Heart left ventricle (tissue), 16 donors: ENCODE measurements around the gene MAST3. TPM values are rescaled to one million over a fixed set of nuclear protein-coding genes. Genes with fewer than 3 reads are reported as not detected.

Experiments used
- ATAC-seq, 4 donors: fragments of 200-7000 bp; cut with Tn5 transposase; one replicate each; pipeline ENCODE4 v1.9.1; 2020 to 2022; ENCODE audit warnings: moderate library complexity in 4 of 4, mild to moderate bottlenecking in 3 of 4, moderate number of reproducible peaks in 1 of 4
- DNase-seq, 5 donors: peaks; one replicate each; pipeline ENCODE4 v3.0.0-alpha.2; 2020
- H3K27ac ChIP-seq, 12 donors: fragments of 200-600 bp; sonication (generic) in 4 of 12; one replicate each; pipeline versions ENCODE4 v1.5.0 to v1.8.0; 2016 to 2022; ENCODE audit warnings: mild to moderate bottlenecking in 2 of 12
- H3K27me3 ChIP-seq, 9 donors: fragments of 200-600 bp; sonication (generic) in 2 of 9; one replicate each; pipeline versions ENCODE4 v1.5.1 to v1.8.0; 2016 to 2022; ENCODE audit warnings: mild to moderate bottlenecking in 3 of 9
- H3K36me3 ChIP-seq, 9 donors: fragments of 200-600 bp; sonication (generic) in 2 of 9; one replicate each; pipeline versions ENCODE4 v1.5.0 to v1.8.0; 2018 to 2022; ENCODE audit warnings: mild to moderate bottlenecking in 2 of 9
- H3K4me1 ChIP-seq, 12 donors: fragments of 200-600 bp; sonication (generic) in 4 of 12; one replicate each; pipeline versions ENCODE4 v1.5.0 to v1.8.0; 2016 to 2022; ENCODE audit warnings: mild to moderate bottlenecking in 3 of 12
- H3K4me3 ChIP-seq, 12 donors: fragments of 200-600 bp; sonication (generic) in 4 of 12; one replicate each; pipeline versions ENCODE4 v1.5.0 to v1.8.0; 2017 to 2022; ENCODE audit warnings: mild to moderate bottlenecking in 9 of 12, moderate library complexity in 4 of 12
- H3K9me3 ChIP-seq, 12 donors: fragments of 200-600 bp; sonication (generic) in 4 of 12; one replicate each; pipeline versions ENCODE4 v1.5.0 to v1.8.0; 2016 to 2022; ENCODE audit warnings: mild to moderate bottlenecking in 1 of 12
- POLR2A ChIP-seq, 2 donors: fragments of 450-650 bp; IDR thresholded peaks; one replicate each; pipeline ENCODE4 v1.6.1; 2017; ENCODE audit warnings: antibody characterized with exemption in 2 of 2, mild to moderate bottlenecking in 2 of 2, moderate library complexity in 2 of 2
- WGBS, 4 donors: extraction: QIAGEN DNeasy Blood & Tissue Kit in 2 of 4; methylation state at CpG; one replicate each; pipeline versions ENCODE4 v1.1.5 to v1.1.7; 2013 to 2018; 5-methylcytosine and 5-hydroxymethylcytosine counted together
- intact Hi-C, 10 donors: fragments of 100-400 bp; cut with DNase I; formaldehyde crosslinking; loops; one replicate each; pipeline versions ENCODE4 v1.11.1 to v1.14.2; 2022
- polyA plus RNA-seq, 2 donors: library from polyadenylated mRNA; stranded (reverse); fragments of 200-250 nt; gene quantifications; one replicate each; pipeline ENCODE4 v1.2.3, GENCODE V29; 2013
- total RNA-seq, 9 donors: library from RNA; depleted of rRNA in 2 of 9; stranded (reverse); fragments of >200 nt in 2 of 9; fragmentation: NEBNext Ultra II Directional in 3 of 9; extraction: Animal tissue kit (Norgen Biotek cat#: 25700) in 3 of 9; gene quantifications; one replicate each; pipeline versions ENCODE4 v1.1.0 to v1.2.4, GENCODE V29; 2016 to 2023
- TF ChIP-seq, protein P1 (sequence below), 12 donors: fragments of 200-600 bp; sonication (generic) in 4 of 12; IDR thresholded peaks; one replicate each; pipeline versions ENCODE4 v1.5.0 to v1.8.0; 2018 to 2022; ENCODE audit warnings: antibody characterized with exemption in 12 of 12, mild to moderate bottlenecking in 5 of 12
- donor health status: ischemic (EF 13 %, LVEDD 7.1; RV severe dilation, severe dysfunction).
- donor health status: healthy with polysubstance abuse.
- donor health status: DM: no; HTN: yes; CAD: no.
- donor health status: DM: no; HTN: no; CAD: no.
- donor health status: ischemic (EF 25% LVEDD 6.9; RV normal size, moderate dysfunction).
- donor health status: ischemic (EF 25% LVEDD 5.7; RV mildly dilated, moderate dysfunction).
- donor health status: healthy.
- donor health status: DM: yes; HTN: yes; CAD: no.
- donor health status: ischemic (EF 35%, LVEDD 5.7; RV mildly dilated, moderate dysfunction).
- donor health status: nonischemic (EF 11% LVEDD 7.7; RV severe dilation, severe dysfunction).
- donor health status: DM: yes; HTN: yes; CAD: no.
- donor health status: PGD.
- donor health status: ischemic (EF 29% LVEDD 5.4; RV normal size, mild dysfunction).
- donor health status: nonischemic (EF 23%, LVEDD 6.1; RV moderate dilation, normal function).

The MAST3 gene
- total and polyA plus RNA-seq, 11 donors, result 1.5 to 9.8 (median 4.7) TPM

DNA sequence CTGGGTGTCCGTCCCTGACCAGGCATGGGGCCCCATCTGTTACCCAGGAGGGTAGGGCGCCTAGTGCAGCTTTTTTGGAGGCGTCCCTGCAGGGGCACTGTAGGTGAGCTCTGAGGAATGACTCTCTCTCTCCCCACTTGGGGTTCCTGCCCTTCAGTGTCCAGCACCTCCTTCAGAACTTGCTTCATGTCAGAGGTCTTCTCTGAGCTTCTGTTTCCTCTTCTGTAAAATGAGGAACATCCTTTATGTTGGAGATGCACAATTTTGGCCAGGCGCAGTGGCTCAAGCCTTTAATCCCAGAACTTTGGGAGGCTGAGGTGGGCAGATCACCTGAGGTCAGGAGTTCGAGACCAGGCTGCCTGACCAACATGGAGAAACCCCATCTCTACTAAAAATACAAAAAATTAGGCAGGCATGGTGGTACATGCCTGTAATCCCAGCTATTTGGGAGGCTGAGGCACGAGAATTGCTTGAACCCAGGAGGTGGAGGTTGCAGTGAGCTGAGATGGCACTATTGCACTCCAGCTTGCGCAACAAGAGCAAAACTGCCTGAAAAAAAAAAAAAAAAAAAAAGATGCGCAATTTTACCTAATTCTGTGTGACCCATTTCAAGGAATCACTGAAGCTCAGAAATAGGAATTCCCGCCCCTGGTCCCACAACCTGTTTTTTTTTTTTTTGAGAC lies 40.2 kb downstream of the MAST3 start:
- WGBS, 4 donors, result 91 to 96% (median 95%) methylated on average over 8 to 9 of the region's 9 CpGs

DNA sequence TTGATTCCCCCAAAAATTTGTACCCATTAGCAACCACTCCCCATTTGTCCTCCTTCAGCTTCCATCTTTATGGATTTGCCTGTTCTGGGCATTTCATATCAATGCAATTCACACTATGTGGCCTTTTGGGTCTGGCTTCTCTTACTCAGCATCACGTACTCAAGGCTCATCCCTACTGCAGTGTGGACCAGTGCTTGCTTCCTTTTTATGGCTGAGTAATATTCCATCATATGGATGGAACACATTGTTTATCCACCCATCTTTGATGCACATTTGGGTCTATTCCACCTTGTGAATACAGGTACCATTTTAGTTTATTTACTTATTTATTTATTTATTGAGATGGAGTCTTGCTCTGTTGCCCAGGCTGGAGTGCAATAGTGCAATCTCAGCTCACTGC lies 42.9 kb downstream of the MAST3 start:
- H3K9me3 ChIP-seq, result no peaks in the 10 kb centered on the region
- H3K36me3 ChIP-seq, result peaks cover 0 to 90% (median 45%) of the 10 kb centered on the region in 9 donors
- no peak for TF ChIP-seq POLR2A (IDR thresholded peaks at IDR 0.05)
- TF ChIP-seq, protein P1, sequence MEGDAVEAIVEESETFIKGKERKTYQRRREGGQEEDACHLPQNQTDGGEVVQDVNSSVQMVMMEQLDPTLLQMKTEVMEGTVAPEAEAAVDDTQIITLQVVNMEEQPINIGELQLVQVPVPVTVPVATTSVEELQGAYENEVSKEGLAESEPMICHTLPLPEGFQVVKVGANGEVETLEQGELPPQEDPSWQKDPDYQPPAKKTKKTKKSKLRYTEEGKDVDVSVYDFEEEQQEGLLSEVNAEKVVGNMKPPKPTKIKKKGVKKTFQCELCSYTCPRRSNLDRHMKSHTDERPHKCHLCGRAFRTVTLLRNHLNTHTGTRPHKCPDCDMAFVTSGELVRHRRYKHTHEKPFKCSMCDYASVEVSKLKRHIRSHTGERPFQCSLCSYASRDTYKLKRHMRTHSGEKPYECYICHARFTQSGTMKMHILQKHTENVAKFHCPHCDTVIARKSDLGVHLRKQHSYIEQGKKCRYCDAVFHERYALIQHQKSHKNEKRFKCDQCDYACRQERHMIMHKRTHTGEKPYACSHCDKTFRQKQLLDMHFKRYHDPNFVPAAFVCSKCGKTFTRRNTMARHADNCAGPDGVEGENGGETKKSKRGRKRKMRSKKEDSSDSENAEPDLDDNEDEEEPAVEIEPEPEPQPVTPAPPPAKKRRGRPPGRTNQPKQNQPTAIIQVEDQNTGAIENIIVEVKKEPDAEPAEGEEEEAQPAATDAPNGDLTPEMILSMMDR (IDR thresholded peaks at IDR 0.05), result no peak
- no peak overlapping the region for H3K27ac ChIP-seq
- DNase-seq (no peak), ATAC-seq (no peak)
- H3K4me1 ChIP-seq, result no peaks in the 10 kb centered on the region
- intact Hi-C loops, result no loop called here
- H3K27me3 ChIP-seq, result no peaks in the 10 kb centered on the region
- no peak overlapping the region for H3K4me3 ChIP-seq
- 97 to 100% (median 99%) methylated on average over 1 of the region's 1 CpG for WGBS, 4 donors

More for the DNA sequence above, 40.2 kb downstream of the MAST3 start:
- Histone ChIP-seq H3K36me3 (peaks cover 0 to 91% (median 42%) of the 10 kb centered on the region in 9 donors), H3K27me3 (no peaks in the 10 kb centered on the region), H3K9me3 (no peaks in the 10 kb centered on the region), H3K27ac (no peak overlapping the region), H3K4me1 (no peaks in the 10 kb centered on the region), H3K4me3 (no peak overlapping the region)
- ATAC-seq (no peak), DNase-seq (no peak)
- TF ChIP-seq POLR2A (IDR thresholded peaks at IDR 0.05), result no peak
- TF ChIP-seq, protein P1 (IDR thresholded peaks at IDR 0.05), result no peak
- intact Hi-C loops, result no loop called here

DNA sequence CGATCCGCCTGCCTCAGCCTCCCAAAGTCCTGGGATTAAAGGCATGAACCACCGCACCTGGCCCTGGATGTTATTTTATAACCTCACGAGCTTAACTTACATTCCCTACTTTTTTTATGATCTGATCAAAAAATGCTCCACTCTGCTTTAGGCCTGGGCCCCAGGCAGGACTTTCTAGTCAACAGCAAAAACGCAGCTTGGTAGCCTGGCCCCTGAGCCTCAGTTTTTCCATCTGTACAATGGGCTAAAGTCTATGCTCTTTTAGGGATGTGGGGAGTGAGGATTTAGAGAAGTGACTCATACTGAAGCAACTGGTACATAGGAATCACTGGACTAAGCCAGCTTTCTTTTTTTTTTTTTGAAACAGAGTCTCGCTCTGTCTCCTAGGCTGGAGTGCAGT lies 43.5 kb downstream of the MAST3 start:
- ATAC-seq (no peak), DNase-seq (no peak)
- no peaks in the 10 kb centered on the region for H3K4me1 ChIP-seq
- 93 to 95% (median 94%) methylated on average over 6 of the region's 6 CpGs for WGBS, 4 donors
- H3K4me3 ChIP-seq, result no peak overlapping the region
- H3K36me3 ChIP-seq, result peaks cover 0 to 90% (median 51%) of the 10 kb centered on the region in 9 donors
- no peaks in the 10 kb centered on the region for H3K9me3 ChIP-seq
- H3K27me3 ChIP-seq, result no peaks in the 10 kb centered on the region
- H3K27ac ChIP-seq, result no peak overlapping the region
- intact Hi-C loops, result no loop called here
- TF ChIP-seq, protein P1 (IDR thresholded peaks at IDR 0.05), result no peak
- TF ChIP-seq POLR2A (IDR thresholded peaks at IDR 0.05), result no peak

DNA sequence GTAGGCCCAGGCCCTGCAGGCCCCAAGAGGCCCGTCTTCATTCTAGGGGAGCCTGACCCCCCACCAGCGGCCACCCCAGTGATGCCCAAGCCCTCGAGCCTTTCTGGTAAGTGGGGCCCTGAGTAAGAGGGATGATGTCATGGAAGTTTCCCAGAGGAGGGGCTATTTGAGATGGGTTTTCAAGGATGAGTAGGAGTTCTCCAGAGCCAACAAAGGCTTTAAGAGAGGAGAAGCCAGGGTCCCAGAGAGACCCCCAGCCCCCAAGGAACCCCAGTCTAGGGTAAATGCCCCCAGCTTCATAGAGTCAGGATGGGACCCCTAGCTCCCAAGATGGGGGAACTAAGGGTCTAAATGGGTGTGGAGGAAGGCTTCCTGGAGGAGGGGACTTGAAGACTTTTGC lies 46.3 kb downstream of the MAST3 start:
- Histone ChIP-seq H3K4me3 (no peak overlapping the region), H3K27ac (no peak overlapping the region), H3K36me3 (peaks cover 0 to 88% (median 53%) of the 10 kb centered on the region in 9 donors), H3K9me3 (no peaks in the 10 kb centered on the region), H3K27me3 (no peaks in the 10 kb centered on the region), H3K4me1 (no peaks in the 10 kb centered on the region)
- 81 to 96% (median 94%) methylated on average over 3 of the region's 3 CpGs for WGBS, 4 donors
- TF ChIP-seq POLR2A (IDR thresholded peaks at IDR 0.05), result no peak
- TF ChIP-seq, protein P1 (IDR thresholded peaks at IDR 0.05), result no peak
- no peak for DNase-seq
- intact Hi-C loops, result no loop called here
- no peak for ATAC-seq
